ENCODE measurements around the gene PLXNB3. TPM values are rescaled to one million over a fixed set of nuclear protein-coding genes. Genes with fewer than 3 reads are reported as not detected.
A peak's percentile ranks its signal among the peaks of the same experiment; 100 is the strongest.

Gene PLXNB3
- total and polyA plus RNA-seq, 2 of the 13 experiments (the other 11 are each of a cell fraction or from before 2014, with no cell fraction given) = 3.0 to 6.9 TPM

- TF ChIP-seq ZBTB40 (IDR thresholded peaks at IDR 0.05) (no peak), ZBTB40 (CRISPR knock-in tag; IDR thresholded peaks at IDR 0.05) (0 out of 2 replicates have a peak, but pooled peaks have one; percentile 7), CTCF (CRISPR knock-in tag; IDR thresholded peaks at IDR 0.05) (0 out of 2 replicates have a peak, but pooled peaks have one; percentile 5), ZNF318 (CRISPR knock-in tag; IDR thresholded peaks at IDR 0.05) (no peak), ZNF274 (CRISPR knock-in tag; IDR thresholded peaks at IDR 0.05) (no peak), ZNF251 (CRISPR knock-in tag; IDR thresholded peaks at IDR 0.05) (no peak), ZBTB8A (CRISPR knock-in tag; IDR thresholded peaks at IDR 0.05; ENCODE audit: borderline replicate concordance, low read depth) (no peak)
Measured at GRCh38 chrX:153794897-153795816, 31.1 kb downstream of the PLXNB3 start (continued).

Measured in HepG2 (cell line).